ENCODE data around the gene GPRC5A. TPM values are rescaled to one million over a fixed set of nuclear protein-coding genes. Genes with fewer than 3 reads are reported as not detected.

The GPRC5A gene
- total RNA-seq, 1 experiment from 2014 or later: 468 TPM

- Histone ChIP-seq H3K79me2 (ENCODE audit: low read depth) (no peaks in the 10 kb centered on the region), H3K4me2 (no peak overlapping the region), H3K4me3 (no peak overlapping the region), H3K27me3 (ENCODE audit: insufficient read depth, low read depth) (no peaks in the 10 kb centered on the region), H3K9me3 (ENCODE audit: insufficient read depth, low read depth) (no peaks in the 10 kb centered on the region), H3K27ac (no peak overlapping the region), H4K20me1 (ENCODE audit: insufficient read depth) (no peaks in the 10 kb centered on the region), H3K9me2 (ENCODE audit: insufficient read depth) (no peaks in the 10 kb centered on the region), H2AFZ (no peak overlapping the region), H3K36me3 (ENCODE audit: low read depth) (no peaks in the 10 kb centered on the region), H3K4me1 (replicated peaks; ENCODE audit: insufficient read depth) (no peaks in the 10 kb centered on the region), H3F3A (ENCODE audit: insufficient read depth, low read depth) (no peaks in the 10 kb centered on the region)
- no peak for DNase-seq
- ChIA-PET CTCF (interaction anchor here (0.6 kb wide), 1 partner anchor 61 kb away, joined by 3 read pairs; no protein-coding TSS in a partner anchor), POLR2A (ENCODE audit: unreplicated experiment) (interaction anchor here (0.6 kb wide), 1 partner anchor 20 kb away, joined by 4 read pairs; no protein-coding TSS in a partner anchor)
- intact Hi-C loops (cut with micrococcal nuclease; ENCODE audit: unreplicated experiment): no loop called here
- TF ChIP-seq CTCF (conservative IDR thresholded peaks at IDR 0.05) (no peak), EZH2 (IDR thresholded peaks at IDR 0.05; ENCODE audit: low read depth) (no peak)
- no TSS peak for BruUV-seq (replicated peaks)
These were observed 56.5 kb downstream of the GPRC5A start for GRCh38 chr12:12947902-12948301.

- H2AFZ ChIP-seq: no peak overlapping the region
- no peaks in the 10 kb centered on the region for H3K4me1 ChIP-seq (replicated peaks; ENCODE audit: insufficient read depth)
- no peak for DNase-seq
- intact Hi-C loops (cut with micrococcal nuclease; ENCODE audit: unreplicated experiment): no loop called here
- no peaks in the 10 kb centered on the region for H3K9me3 ChIP-seq (ENCODE audit: insufficient read depth, low read depth)
- BruUV-seq (replicated peaks): no TSS peak
- H3F3A ChIP-seq (ENCODE audit: insufficient read depth, low read depth): no peaks in the 10 kb centered on the region
- no peaks in the 10 kb centered on the region for H3K9me2 ChIP-seq (ENCODE audit: insufficient read depth)
- H3K36me3 ChIP-seq (ENCODE audit: low read depth): no peaks in the 10 kb centered on the region
- H3K4me3 ChIP-seq: no peak overlapping the region
- no peak overlapping the region for H3K27ac ChIP-seq
- H3K27me3 ChIP-seq (ENCODE audit: insufficient read depth, low read depth): no peaks in the 10 kb centered on the region
- ChIA-PET POLR2A (ENCODE audit: unreplicated experiment) (no interaction called here), CTCF (no interaction called here)
- no peak overlapping the region for H3K4me2 ChIP-seq
- no peak for TF ChIP-seq CTCF (conservative IDR thresholded peaks at IDR 0.05)
- TF ChIP-seq EZH2 (IDR thresholded peaks at IDR 0.05; ENCODE audit: low read depth): no peak
- H3K79me2 ChIP-seq (ENCODE audit: low read depth): no peaks in the 10 kb centered on the region
- no peaks in the 10 kb centered on the region for H4K20me1 ChIP-seq (ENCODE audit: insufficient read depth)
These were observed 60.1 kb downstream of the GPRC5A start for GRCh38 chr12:12951504-12951903.

- no peaks in the 10 kb centered on the region for H4K20me1 ChIP-seq (ENCODE audit: insufficient read depth)
- no peaks in the 10 kb centered on the region for H3K4me1 ChIP-seq (replicated peaks; ENCODE audit: insufficient read depth)
- BruUV-seq (replicated peaks): no TSS peak
- no peaks in the 10 kb centered on the region for H3K36me3 ChIP-seq (ENCODE audit: low read depth)
- H3K4me3 ChIP-seq: no peak within 1 kb of the TSS
- H3K4me2 ChIP-seq: no peak within 1 kb of the TSS
- H3K9me2 ChIP-seq (ENCODE audit: insufficient read depth): no peaks in the 10 kb centered on the region
- no peaks in the 10 kb centered on the region for H3F3A ChIP-seq (ENCODE audit: insufficient read depth, low read depth)
- intact Hi-C loops (cut with micrococcal nuclease; ENCODE audit: unreplicated experiment): no loop called here
- H3K9me3 ChIP-seq (ENCODE audit: insufficient read depth, low read depth): no peaks in the 10 kb centered on the region
- ChIA-PET POLR2A (ENCODE audit: unreplicated experiment) (no interaction called here), CTCF (no interaction called here)
- H3K27me3 ChIP-seq (ENCODE audit: insufficient read depth, low read depth): no peaks in the 10 kb centered on the region
- no peak for DNase-seq
- no peak for TF ChIP-seq EZH2 (IDR thresholded peaks at IDR 0.05; ENCODE audit: low read depth)
- H2AFZ ChIP-seq: no peak within 1 kb of the TSS
- H3K27ac ChIP-seq: no peak within 1 kb of the TSS
- no peaks in the 10 kb centered on the region for H3K79me2 ChIP-seq (ENCODE audit: low read depth)
These were observed 60.7 kb downstream of the GPRC5A start, which contains the start of gene GPRC5D for GRCh38 chr12:12952036-12952435. GPRC5D (minus strand) TSS chr12:12952170; CDS start chr12:12950384, 1,786 bp downstream.

GRCh38 chr12:12954356-12954755 is 63.0 kb downstream of the GPRC5A start:
- Histone ChIP-seq H3K79me2 (ENCODE audit: low read depth) (no peaks in the 10 kb centered on the region), H3K9me2 (ENCODE audit: insufficient read depth) (no peaks in the 10 kb centered on the region), H2AFZ (no peak overlapping the region), H3K36me3 (ENCODE audit: low read depth) (no peaks in the 10 kb centered on the region), H3F3A (ENCODE audit: insufficient read depth, low read depth) (no peaks in the 10 kb centered on the region), H3K9me3 (ENCODE audit: insufficient read depth, low read depth) (no peaks in the 10 kb centered on the region), H4K20me1 (ENCODE audit: insufficient read depth) (no peaks in the 10 kb centered on the region), H3K27me3 (ENCODE audit: insufficient read depth, low read depth) (no peaks in the 10 kb centered on the region), H3K4me2 (no peak overlapping the region), H3K27ac (no peak overlapping the region), H3K4me1 (replicated peaks; ENCODE audit: insufficient read depth) (no peaks in the 10 kb centered on the region), H3K4me3 (no peak overlapping the region)
- POLR2A ChIA-PET (ENCODE audit: unreplicated experiment): interaction anchor here (0.5 kb wide), 1 partner anchor 217 kb away, joined by 5 read pairs; no protein-coding TSS in a partner anchor
- intact Hi-C loops (cut with micrococcal nuclease; ENCODE audit: unreplicated experiment): no loop called here
- CTCF ChIA-PET: no interaction called here
- TF ChIP-seq EZH2 (IDR thresholded peaks at IDR 0.05; ENCODE audit: low read depth): no peak
- TF ChIP-seq CTCF (conservative IDR thresholded peaks at IDR 0.05): no peak
- no peak for DNase-seq
- no TSS peak for BruUV-seq (replicated peaks)
